K562 (cell line): ENCODE data around the gene FAM167B. TPM values are rescaled to one million over a fixed set of nuclear protein-coding genes. Genes with fewer than 3 reads are reported as not detected.
A peak's percentile ranks its signal among the peaks of the same experiment; 100 is the strongest.

Experiments used
- ATAC-seq: fragments of 200-7000 bp; cut with Tn5 transposase; 3 replicates; pipeline ENCODE4 v1.9.1; 2020; ENCODE audit warnings: moderate library complexity
- BruUV-seq: library from RNA; stranded (reverse); fragments of 400-500 nt; replicated peaks from 2 replicates; lab custom pipeline; 2021; lab: Mats Ljungman, UMichigan
- CTCF ChIA-PET: fragments of 300-600 bp; formaldehyde crosslinking; extraction: SDS; loops from one replicate; lab custom pipeline; 2021; ENCODE audit warnings: low intra/inter-chr PET ratio; lab: Yijun Ruan, JAX
- POLR2A ChIA-PET: fragments of 300-600, 350-650 bp; sonication (Branson Sonifier 250); formaldehyde crosslinking; extraction: SDS; loops from one replicate; lab custom pipeline; 2021; ENCODE audit warnings: antibody characterized with exemption, inconsistent platforms; lab: Yijun Ruan, JAX
- DNase-seq, 4 experiments: peaks; one replicate each; pipeline versions ENCODE4 v3.0.0 to v3.0.0-alpha.2; 2011 to 2018; ENCODE audit warnings: low spot score in 3 of 4, mixed read lengths in 3 of 4; ENCODE audit errors: extremely low read depth in 1 of 4
- FAIRE-seq: peaks from 2 replicates; lab custom pipeline; 2011; peaks lifted over from hg19 to GRCh38; lab: Jason Lieb, UNC
- H2AFZ ChIP-seq: 2 replicates; pipeline ENCODE4 v1.6.0; 2011; ENCODE audit warnings: low read depth, low read length, control low read depth, inconsistent platforms
- H3K27ac ChIP-seq: fragments of 200-600 bp; 3 replicates; pipeline ENCODE4 v1.8.0; 2011; ENCODE audit warnings: low read depth, mild to moderate bottlenecking, control low read depth, inconsistent platforms, low read length, moderate library complexity, mixed read lengths; ENCODE audit errors: extremely low read depth
- H3K27me3 ChIP-seq, 2 experiments: fragments of 300-600 bp in 1 of 2; 2 replicates in 1 of 2; 3 replicates in 1 of 2; pipeline versions ENCODE4 v1.6.0 to v1.8.0; 2011; ENCODE audit warnings: inconsistent platforms in 2 of 2, low read length in 2 of 2, mild to moderate bottlenecking in 1 of 2, mixed read lengths in 1 of 2, moderate library complexity in 1 of 2; ENCODE audit not compliant: control insufficient read depth in 2 of 2, insufficient read depth in 2 of 2
- H3K36me3 ChIP-seq: fragments of 300-600 bp; 3 replicates; pipeline ENCODE4 v1.8.0; 2011; ENCODE audit warnings: mild to moderate bottlenecking, low read length, inconsistent platforms; ENCODE audit not compliant: control insufficient read depth, insufficient read depth
- H3K4me1 ChIP-seq, 2 experiments: fragments of 200-600 bp in 1 of 2; replicated peaks in 1 of 2; 2 replicates in 1 of 2; 3 replicates in 1 of 2; pipeline versions ENCODE4 v1.5.1 to v1.8.0; 2011; ENCODE audit warnings: inconsistent platforms in 2 of 2, low read length in 2 of 2, mild to moderate bottlenecking in 1 of 2, mixed read lengths in 1 of 2, moderate library complexity in 1 of 2; ENCODE audit not compliant: control insufficient read depth in 2 of 2, insufficient read depth in 2 of 2
- H3K4me2 ChIP-seq: 2 replicates; pipeline ENCODE4 v1.6.1; 2011; ENCODE audit warnings: low read length, control low read depth, inconsistent platforms, mixed read lengths; ENCODE audit not compliant: insufficient read depth
- H3K4me3 ChIP-seq: fragments of 200-600 bp; sonication (generic), shearing (Covaris generic); 2 replicates; pipeline ENCODE4 v1.5.1; 2016; ENCODE audit warnings: control low read depth, inconsistent platforms
- H3K79me2 ChIP-seq: fragments of 200-600 bp; 3 replicates; pipeline ENCODE4 v1.8.0; 2011; ENCODE audit warnings: low read length, inconsistent platforms; ENCODE audit not compliant: control insufficient read depth, insufficient read depth
- H3K9ac ChIP-seq, 2 experiments: 2 replicates each; pipeline versions ENCODE4 v1.6.0 to v1.6.1; 2011; ENCODE audit warnings: low read depth in 2 of 2, low read length in 2 of 2, control low read depth in 1 of 2, inconsistent platforms in 1 of 2, mild to moderate bottlenecking in 1 of 2, mixed read lengths in 1 of 2; ENCODE audit not compliant: insufficient read depth in 1 of 2
- H3K9me1 ChIP-seq: one replicate; pipeline ENCODE4 v1.6.0; 2011; ENCODE audit warnings: inconsistent platforms, mild to moderate bottlenecking, low read length, moderate library complexity; ENCODE audit not compliant: control insufficient read depth, insufficient read depth
- H3K9me3 ChIP-seq: replicated peaks from 2 replicates; pipeline ENCODE4 v1.5.1; 2011; ENCODE audit warnings: low read depth, low read length, inconsistent platforms; ENCODE audit not compliant: control insufficient read depth, insufficient read depth
- H4K20me1 ChIP-seq: replicated peaks from 2 replicates; pipeline ENCODE4 v1.6.1; 2011; ENCODE audit warnings: low read length, inconsistent platforms, mixed read lengths; ENCODE audit not compliant: control insufficient read depth, insufficient read depth
- ATF7 ChIP-seq: fragments of 450-650 bp; IDR thresholded peaks from 2 replicates; pipeline ENCODE4 v1.7.1; 2014; ENCODE audit warnings: mild to moderate bottlenecking, moderate library complexity
- CBX2 ChIP-seq: fragments of 200-600 bp; sonication (generic); IDR thresholded peaks from one replicate; pipeline ENCODE4 v1.6.1; 2012; ENCODE audit warnings: mild to moderate bottlenecking, low read length, inconsistent platforms; ENCODE audit not compliant: insufficient read depth, poor library complexity, severe bottlenecking
- CCAR2 ChIP-seq: fragments of 200-400 bp; formaldehyde crosslinking; IDR thresholded peaks from 2 replicates; pipeline ENCODE4 v1.6.1; 2017; ENCODE audit warnings: mild to moderate bottlenecking, low read depth, low read length
- EHMT2 ChIP-seq: fragments of 450-650 bp; IDR thresholded peaks from 2 replicates; pipeline ENCODE4 v1.6.1; 2018; ENCODE audit warnings: antibody characterized with exemption
- GABPB1 ChIP-seq: sonication (generic); formaldehyde crosslinking; IDR thresholded peaks from 2 replicates; pipeline ENCODE4 v1.8.0; 2022; ENCODE audit warnings: mild to moderate bottlenecking, missing genetic modification reagents
- HNRNPUL1 ChIP-seq: fragments of 200-400 bp; formaldehyde crosslinking; IDR thresholded peaks from 2 replicates; pipeline ENCODE4 v1.6.1; 2017; ENCODE audit warnings: low read length
- HOXB6 ChIP-seq: fragments of 250-450 bp; sonication (Bioruptor Pico); IDR thresholded peaks from 2 replicates; pipeline ENCODE4 v1.5.1; 2022; ENCODE audit warnings: mild to moderate bottlenecking, borderline replicate concordance
- KDM1A ChIP-seq, 2 experiments: fragments of 450-650 bp; IDR thresholded peaks; 2 replicates each; pipeline ENCODE4 v1.6.1; 2016; ENCODE audit warnings: mild to moderate bottlenecking in 2 of 2
- LCOR ChIP-seq: sonication (generic); formaldehyde crosslinking; IDR thresholded peaks from 2 replicates; pipeline ENCODE4 v1.8.0; 2022; ENCODE audit warnings: mild to moderate bottlenecking, missing genetic modification reagents
- MTA3 ChIP-seq: fragments of 450-650 bp; formaldehyde crosslinking; IDR thresholded peaks from 2 replicates; pipeline ENCODE4 v1.6.1; 2017; ENCODE audit warnings: mild to moderate bottlenecking, borderline replicate concordance
- MYBL2 ChIP-seq, 2 experiments: fragments of 450-650 bp in 1 of 2; sonication (generic) in 1 of 2; formaldehyde crosslinking in 1 of 2; IDR thresholded peaks; 2 replicates each; pipeline versions ENCODE4 v1.6.1 to v1.8.1; 2017 to 2022; ENCODE audit warnings: borderline replicate concordance in 1 of 2, inconsistent platforms in 1 of 2, low read depth in 1 of 2, mild to moderate bottlenecking in 1 of 2, missing genetic modification reagents in 1 of 2, moderate library complexity in 1 of 2
- PHF20 ChIP-seq: fragments of 450-650 bp; IDR thresholded peaks from 2 replicates; pipeline ENCODE4 v1.6.1; 2018; ENCODE audit not compliant: partially characterized antibody
- POLR2AphosphoS5 ChIP-seq: IDR thresholded peaks from 2 replicates; pipeline ENCODE4 v1.6.1; 2011; ENCODE audit warnings: mild to moderate bottlenecking, low read depth, low read length, moderate library complexity; ENCODE audit not compliant: control insufficient read depth, insufficient read depth
- PPARD ChIP-seq: fragments of 250-450 bp; sonication (Bioruptor Pico); IDR thresholded peaks from 2 replicates; pipeline ENCODE4 v1.8.0; 2022; ENCODE audit warnings: inconsistent platforms, mild to moderate bottlenecking, moderate library complexity
- PTRF ChIP-seq: fragments of 450-650 bp; IDR thresholded peaks from 2 replicates; pipeline ENCODE4 v1.6.1; 2016; ENCODE audit warnings: mild to moderate bottlenecking, missing genetic modification characterization, missing compliant biosample characterization
- RAD21 ChIP-seq, 2 experiments: fragments of 250-450 bp in 1 of 2; fragments of 450-650 bp in 1 of 2; sonication (Bioruptor Pico) in 1 of 2; formaldehyde crosslinking in 1 of 2; IDR thresholded peaks in 1 of 2; conservative IDR thresholded peaks in 1 of 2; 2 replicates each; pipeline versions ENCODE4 v1.4.0 to v1.8.0; 2020 to 2022; ENCODE audit warnings: mild to moderate bottlenecking in 2 of 2, moderate library complexity in 1 of 2
- RCOR1 ChIP-seq, 2 experiments: IDR thresholded peaks; 2 replicates each; pipeline ENCODE4 v1.6.1; 2012; ENCODE audit warnings: low read depth in 2 of 2, low read length in 2 of 2, borderline replicate concordance in 1 of 2, improper control_type of control experiment in 1 of 2
- SNIP1 ChIP-seq: fragments of 450-650 bp; IDR thresholded peaks from 2 replicates; pipeline ENCODE4 v1.7.1; 2017; ENCODE audit warnings: low read depth, mild to moderate bottlenecking
- TAF1 ChIP-seq: IDR thresholded peaks from 2 replicates; pipeline ENCODE4 v1.6.1; 2011; ENCODE audit warnings: mild to moderate bottlenecking, low read length, moderate library complexity; ENCODE audit not compliant: insufficient read depth, control insufficient read depth, severe bottlenecking; ENCODE audit errors: extremely low read depth
- TAL1 ChIP-seq: fragments of 450-650 bp; IDR thresholded peaks from 2 replicates; pipeline ENCODE4 v1.6.1; 2016; ENCODE audit warnings: mild to moderate bottlenecking
- WGBS: fragments of 100-300 bp; shearing (Covaris generic); methylation state at CpG from one replicate; pipeline ENCODE4 v1.1.6; 2016; ENCODE audit warnings: low coverage, mixed read lengths; ENCODE audit not compliant: insufficient coverage; ENCODE audit errors: missing lambda C conversion rate; 5-methylcytosine and 5-hydroxymethylcytosine counted together
- in situ Hi-C: fragments of 300-500 bp; cut with MboI; formaldehyde crosslinking; loops from 4 replicates; pipeline ENCODE4 v1.15.0; 2018; ENCODE audit warnings: inconsistent platforms, mixed read lengths
- intact Hi-C: fragments of 100-400 bp; cut with micrococcal nuclease; formaldehyde crosslinking; loops from 2 replicates; pipeline ENCODE4 v1.14.2; 2022
- polyA plus RNA-seq, 8 experiments: library from polyadenylated mRNA; depleted of rRNA in 4 of 8; stranded (reverse) in 5 of 8; unstranded in 3 of 8; fragments of >200 nt; fragmentation: Nextera tagmentation in 2 of 8; fragmentation: Illumina TruSeq in 1 of 8; extraction: Ambion mirVana in 2 of 8; extraction: Trizol in 1 of 8; gene quantifications; 2 replicates each; pipeline versions ENCODE4 v1.2.1 to v1.2.3, GENCODE V29; 2011 to 2014; ENCODE audit warnings: inconsistent platforms in 1 of 8, missing spikeins in 1 of 8
- total RNA-seq, 7 experiments: library from RNA; depleted of rRNA in 6 of 7; stranded (reverse); fragments of >200 nt in 6 of 7; fragmentation: Illumina TruSeq in 2 of 7; extraction: Trizol in 2 of 7; gene quantifications; 2 replicates each; pipeline versions ENCODE4 v1.2.1 to v1.2.3, GENCODE V29; 2011 to 2021; ENCODE audit warnings: low replicate concordance in 1 of 7
- TF ChIP-seq, protein P1 (sequence below): conservative IDR thresholded peaks from 2 replicates; pipeline ENCODE4 v1.6.1; 2011; ENCODE audit warnings: low read depth, mild to moderate bottlenecking, low read length; ENCODE audit not compliant: control insufficient read depth

FAM167B gene
- total and polyA plus RNA-seq, 9 of the 15 experiments (the other 6 are each of a cell fraction or from before 2014, with no cell fraction given): not detected

DNA sequence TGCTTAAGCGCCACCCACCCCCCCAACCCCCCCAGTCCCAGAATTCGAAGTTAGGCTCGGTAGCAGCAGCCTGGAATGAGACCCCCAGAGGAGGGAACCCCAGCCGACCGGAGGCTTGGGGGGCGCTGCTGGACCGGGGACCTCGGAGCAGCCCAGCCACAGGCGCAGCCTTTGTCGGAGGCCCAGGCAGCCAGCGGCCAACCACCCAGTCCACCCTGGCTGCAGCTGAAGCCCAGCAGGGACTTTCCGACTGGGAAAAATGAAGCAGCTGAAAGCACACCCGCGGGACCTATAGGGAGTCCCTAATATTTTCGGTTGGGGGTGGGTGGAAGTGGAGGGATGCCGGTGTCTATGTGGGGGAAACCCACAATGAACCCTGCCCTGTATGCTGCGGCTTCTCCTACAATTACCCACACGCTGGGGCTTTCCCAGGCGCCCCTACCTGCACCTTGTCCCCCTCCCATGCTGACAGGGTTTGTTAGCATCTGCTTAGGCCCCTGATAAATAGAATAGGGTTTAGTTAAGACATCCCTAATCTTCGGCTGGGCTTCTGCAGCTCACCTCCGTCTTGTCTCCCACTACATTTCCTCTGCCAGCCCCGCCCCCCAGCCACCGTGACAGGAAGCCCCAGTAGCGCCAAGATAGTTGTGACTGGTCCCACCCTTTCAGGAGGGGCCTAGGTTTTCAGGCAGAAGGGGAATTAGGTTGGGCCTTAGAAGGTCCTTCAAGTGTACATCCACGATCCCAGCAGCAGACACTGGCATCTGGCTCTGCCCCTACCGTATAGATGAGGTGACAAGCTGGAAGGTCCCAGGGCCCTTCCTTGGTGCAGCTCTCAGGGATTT lies 45.8 kb upstream of the FAM167B start:
- peaks cover 24% of the 10 kb centered on the region for H3K36me3 ChIP-seq
- peak overlapping the region; percentile 69 to 89 for H3K9ac ChIP-seq
- intact Hi-C loops (no loop called here), in situ Hi-C loops (no loop called here)
- ChIA-PET POLR2A (interaction anchor here (0.6 to 10.8 kb wide), 20 partner anchors 9 to 458 kb away, joined by 3 to 201 read pairs (median 4); partner anchors contain the start of genes DCDC2B, KPNA6, MARCKSL1 and TMEM39B), CTCF (no interaction called here)
- DNase-seq (peak; percentile 79 to 93 (median 84)), ATAC-seq (peak; percentile 68), FAIRE-seq (peak; percentile 91)
- peaks cover 20% of the 10 kb centered on the region for H3K79me2 ChIP-seq
- H3K27me3 ChIP-seq: no peaks in the 10 kb centered on the region
- no peaks in the 10 kb centered on the region; the same call in none of the 2 replicates for H4K20me1 ChIP-seq
- no peaks in the 10 kb centered on the region for H3K9me3 ChIP-seq
- H3K9me1 ChIP-seq: peaks cover 3% of the 10 kb centered on the region
- WGBS: 2% methylated on average over 26 of the region's 26 CpGs
- H3K27ac ChIP-seq: peak overlapping the region; percentile 75
- H3K4me2 ChIP-seq: peak overlapping the region; percentile 90
- peak overlapping the region; percentile 97 for H2AFZ ChIP-seq
- BruUV-seq: TSS peak; percentile 55
- peaks cover 22 to 54% of the 10 kb centered on the region in 2 experiments for H3K4me1 ChIP-seq
- peak overlapping the region; percentile 49 for H3K4me3 ChIP-seq
- 0 out of 4 replicates have a peak, but pooled peaks have one; percentile 6 to 25 for TF ChIP-seq RAD21 (CRISPR knock-in tag; conservative IDR thresholded peaks at IDR 0.05 in 1 of 2, IDR thresholded peaks at IDR 0.05 in 1 of 2)
- no peak for TF ChIP-seq MYBL2 (IDR thresholded peaks at IDR 0.05; ENCODE audit: low read depth)
- TF ChIP-seq MYBL2 (CRISPR knock-in tag; IDR thresholded peaks at IDR 0.05; ENCODE audit: borderline replicate concordance): no peak
- TF ChIP-seq ATF7: no peak; the same call in 1 of the 2 replicates
- no peak for TF ChIP-seq CCAR2
- TF ChIP-seq HNRNPUL1: no peak
- TF ChIP-seq HOXB6 (CRISPR knock-in tag): no peak
- TF ChIP-seq, protein P1, sequence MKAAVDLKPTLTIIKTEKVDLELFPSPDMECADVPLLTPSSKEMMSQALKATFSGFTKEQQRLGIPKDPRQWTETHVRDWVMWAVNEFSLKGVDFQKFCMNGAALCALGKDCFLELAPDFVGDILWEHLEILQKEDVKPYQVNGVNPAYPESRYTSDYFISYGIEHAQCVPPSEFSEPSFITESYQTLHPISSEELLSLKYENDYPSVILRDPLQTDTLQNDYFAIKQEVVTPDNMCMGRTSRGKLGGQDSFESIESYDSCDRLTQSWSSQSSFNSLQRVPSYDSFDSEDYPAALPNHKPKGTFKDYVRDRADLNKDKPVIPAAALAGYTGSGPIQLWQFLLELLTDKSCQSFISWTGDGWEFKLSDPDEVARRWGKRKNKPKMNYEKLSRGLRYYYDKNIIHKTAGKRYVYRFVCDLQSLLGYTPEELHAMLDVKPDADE: no peak
- peak; percentile 17; the same call in 1 of the 2 replicates for TF ChIP-seq GABPB1
- TF ChIP-seq PPARD (CRISPR knock-in tag): no peak
- TF ChIP-seq TAL1: no peak
- TF ChIP-seq PTRF: no peak
- TF ChIP-seq SNIP1: no peak
- TF ChIP-seq KDM1A (IDR thresholded peaks at IDR 0.05): no peak
- no peak for TF ChIP-seq EHMT2
- TF ChIP-seq MTA3: peak; percentile 12; the same call in 1 of the 2 replicates
- peak; percentile 62; the same call in 1 of the 2 replicates for TF ChIP-seq POLR2AphosphoS5
- no peak for TF ChIP-seq CBX2
- TF ChIP-seq TAF1: peak; percentile 73
- TF ChIP-seq RCOR1 (IDR thresholded peaks at IDR 0.05; ENCODE audit: borderline replicate concordance in 1 of 2, low read depth in 2 of 2, low read length in 2 of 2): 0 out of 4 replicates have a peak, but pooled peaks of 1 of the 2 experiments have one; percentile 16
- 0 out of 2 replicates have a peak, but pooled peaks have one; percentile 47 for TF ChIP-seq LCOR
- TF ChIP-seq PHF20: peak; percentile 24
